Bronchial epithelial cell (primary cell): ENCODE data around the gene CMTM4. TPM values are rescaled to one million over a fixed set of nuclear protein-coding genes. Genes with fewer than 3 reads are reported as not detected.

Experiments
- DNase-seq: peaks from one replicate; pipeline ENCODE4 v3.0.0-alpha.2; 2010; ENCODE audit warnings: low read depth
- FAIRE-seq: peaks from 2 replicates; lab custom pipeline; 2011; peaks lifted over from hg19 to GRCh38; lab: Jason Lieb, UNC
- H3K27me3 ChIP-seq: 2 replicates; pipeline ENCODE4 v1.5.1; 2011; ENCODE audit warnings: low read length; ENCODE audit not compliant: control insufficient read depth, insufficient read depth
- H3K36me3 ChIP-seq: 2 replicates; pipeline ENCODE4 v1.5.1; 2011; ENCODE audit warnings: low read length; ENCODE audit not compliant: control insufficient read depth, insufficient read depth
- H3K4me3 ChIP-seq: 2 replicates; pipeline ENCODE4 v1.5.1; 2011; ENCODE audit warnings: mild to moderate bottlenecking, low read depth, low read length, control low read depth
- CTCF ChIP-seq: IDR thresholded peaks from 2 replicates; pipeline ENCODE4 v1.5.1; 2011; ENCODE audit warnings: mild to moderate bottlenecking, moderate library complexity, low read length, control low read depth, inconsistent platforms; ENCODE audit not compliant: insufficient read depth, severe bottlenecking
- total RNA-seq: library from RNA; depleted of rRNA; stranded (reverse); fragments of >200 nt; gene quantifications from 2 replicates; pipeline ENCODE4 v1.2.1, GENCODE V29; 2014

The CMTM4 gene
- total RNA-seq, 1 donor from 2014 or later = 83.2 TPM

- FAIRE-seq (no peak), DNase-seq (no peak)
- Histone ChIP-seq H3K4me3 (peak overlapping the region; percentile 55), H3K36me3 (peaks cover 9% of the 10 kb centered on the region), H3K27me3 (no peaks in the 10 kb centered on the region)
- TF ChIP-seq CTCF = no peak
Measured at GRCh38 chr16:66605979-66606751, 90.4 kb downstream of the CMTM4 start.

GRCh38 chr16:66605177-66605978 is 91.2 kb downstream of the CMTM4 start:
- TF ChIP-seq CTCF = no peak
- H3K4me3 ChIP-seq = peak overlapping the region; percentile 55
- peaks cover 9% of the 10 kb centered on the region for H3K36me3 ChIP-seq
- no peaks in the 10 kb centered on the region for H3K27me3 ChIP-seq
- DNase-seq = no peak
- FAIRE-seq = no peak

DNA sequence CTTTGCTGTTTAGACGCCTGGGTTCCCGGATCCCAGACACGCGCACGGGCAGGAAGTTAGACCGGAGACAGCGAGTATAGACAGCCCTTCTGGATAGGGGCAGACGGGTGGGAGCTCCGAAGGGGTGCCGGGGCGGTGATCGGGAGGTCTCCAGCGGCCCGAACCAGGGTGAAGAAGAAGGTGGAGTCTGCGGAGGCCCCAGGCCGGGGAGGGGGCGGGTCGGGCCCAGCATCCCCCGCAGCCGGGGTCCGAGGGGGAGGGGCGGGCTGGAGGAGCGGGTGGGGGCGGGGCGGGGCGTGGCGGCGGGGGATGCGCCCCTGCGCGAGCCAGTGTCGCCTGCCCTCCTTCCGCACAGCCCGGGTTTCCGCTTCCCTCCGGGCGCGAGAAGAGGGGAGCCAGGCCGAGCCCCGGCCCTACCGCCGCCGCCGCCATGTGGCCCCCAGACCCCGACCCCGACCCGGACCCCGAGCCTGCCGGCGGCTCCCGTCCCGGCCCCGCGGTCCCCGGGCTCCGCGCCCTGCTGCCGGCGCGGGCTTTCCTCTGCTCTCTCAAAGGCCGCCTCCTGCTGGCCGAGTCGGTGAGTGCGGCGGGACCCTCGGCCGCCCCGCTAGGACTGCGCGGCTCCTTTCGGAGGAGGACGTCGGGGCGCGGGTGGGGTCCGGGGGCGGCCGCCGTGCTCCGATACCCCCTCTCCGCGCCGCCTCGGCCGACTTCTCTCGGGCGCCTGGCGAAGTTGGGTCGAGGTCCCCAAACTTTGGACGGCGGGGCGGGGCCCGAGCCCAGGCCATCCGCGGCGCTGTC is 92.0 kb downstream of the CMTM4 start, which contains the start of gene CMTM3:
Gene CMTM3, plus strand, starts transcription at position 329 of the 801 bp plus-strand sequence. Its CDS starts 102 bp downstream, at position 431.
- peak; percentile 70 for TF ChIP-seq CTCF
- FAIRE-seq (no peak), DNase-seq (no peak)
- H3K4me3 ChIP-seq = peak within 1 kb of the TSS; percentile 55
- H3K36me3 ChIP-seq = peaks cover 5% of the 10 kb centered on the region
- no peaks in the 10 kb centered on the region for H3K27me3 ChIP-seq

- TF ChIP-seq CTCF = no peak
- FAIRE-seq (no peak), DNase-seq (no peak)
- no peaks in the 10 kb centered on the region for H3K36me3 ChIP-seq
- H3K27me3 ChIP-seq = no peaks in the 10 kb centered on the region
- H3K4me3 ChIP-seq = peak overlapping the region; percentile 55
Measured at GRCh38 chr16:66603537-66604375, 92.8 kb downstream of the CMTM4 start.

- no peaks in the 10 kb centered on the region for H3K27me3 ChIP-seq
- no peaks in the 10 kb centered on the region for H3K36me3 ChIP-seq
- FAIRE-seq (no peak), DNase-seq (no peak)
- no peak overlapping the region for H3K4me3 ChIP-seq
- no peak for TF ChIP-seq CTCF
Measured at GRCh38 chr16:66601471-66601870, 95.1 kb downstream of the CMTM4 start.
